GM21717 (cell line): ENCODE data around the gene ARHGAP44.

Experiments
- ATAC-seq: cut with Tn5 transposase; IDR thresholded peaks from one replicate; pipeline ENCODE4 v1.9.1; 2021; ENCODE audit warnings: mild to moderate bottlenecking, moderate library complexity; ENCODE audit not compliant: unreplicated experiment

The ARHGAP44 gene, protein sequence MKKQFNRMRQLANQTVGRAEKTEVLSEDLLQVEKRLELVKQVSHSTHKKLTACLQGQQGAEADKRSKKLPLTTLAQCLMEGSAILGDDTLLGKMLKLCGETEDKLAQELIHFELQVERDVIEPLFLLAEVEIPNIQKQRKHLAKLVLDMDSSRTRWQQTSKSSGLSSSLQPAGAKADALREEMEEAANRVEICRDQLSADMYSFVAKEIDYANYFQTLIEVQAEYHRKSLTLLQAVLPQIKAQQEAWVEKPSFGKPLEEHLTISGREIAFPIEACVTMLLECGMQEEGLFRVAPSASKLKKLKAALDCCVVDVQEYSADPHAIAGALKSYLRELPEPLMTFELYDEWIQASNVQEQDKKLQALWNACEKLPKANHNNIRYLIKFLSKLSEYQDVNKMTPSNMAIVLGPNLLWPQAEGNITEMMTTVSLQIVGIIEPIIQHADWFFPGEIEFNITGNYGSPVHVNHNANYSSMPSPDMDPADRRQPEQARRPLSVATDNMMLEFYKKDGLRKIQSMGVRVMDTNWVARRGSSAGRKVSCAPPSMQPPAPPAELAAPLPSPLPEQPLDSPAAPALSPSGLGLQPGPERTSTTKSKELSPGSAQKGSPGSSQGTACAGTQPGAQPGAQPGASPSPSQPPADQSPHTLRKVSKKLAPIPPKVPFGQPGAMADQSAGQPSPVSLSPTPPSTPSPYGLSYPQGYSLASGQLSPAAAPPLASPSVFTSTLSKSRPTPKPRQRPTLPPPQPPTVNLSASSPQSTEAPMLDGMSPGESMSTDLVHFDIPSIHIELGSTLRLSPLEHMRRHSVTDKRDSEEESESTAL

DNA sequence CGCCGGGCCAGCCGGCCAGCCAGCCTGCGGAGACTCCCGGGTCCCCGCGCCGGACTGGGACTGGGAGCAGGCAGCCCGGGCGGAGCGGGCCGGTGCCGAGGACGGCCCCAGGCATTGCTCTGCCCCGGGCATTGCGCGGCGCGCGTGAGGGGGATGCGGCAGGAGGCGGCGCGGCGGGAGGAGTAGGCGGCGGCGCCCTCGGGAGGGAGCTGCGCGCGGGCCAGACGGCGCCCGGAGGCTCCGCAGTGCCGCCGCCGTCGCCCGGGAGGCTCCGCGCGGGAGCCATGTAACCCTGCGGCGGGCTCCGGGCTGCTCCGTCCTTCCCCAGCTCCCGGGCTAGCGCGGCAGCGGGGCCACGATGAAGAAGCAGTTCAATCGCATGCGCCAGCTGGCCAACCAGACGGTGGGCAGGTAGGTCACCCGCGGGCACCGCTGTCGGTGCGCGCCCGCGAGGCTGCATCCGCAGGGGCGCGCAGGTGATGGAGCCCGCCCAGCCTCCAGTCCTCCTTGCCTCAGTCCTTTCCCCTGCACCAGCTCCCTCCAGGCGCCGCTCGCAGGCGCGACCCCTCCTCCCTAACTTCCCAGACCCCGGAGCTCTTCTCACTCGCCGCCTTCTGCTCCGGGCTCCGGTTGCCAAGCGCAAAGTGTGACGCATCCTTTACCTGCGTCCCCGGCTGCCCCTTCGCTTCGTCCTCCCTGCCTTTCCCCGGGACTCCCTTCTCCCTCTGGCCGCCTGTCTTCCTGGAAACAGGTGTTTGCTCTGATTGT lies at the start of gene ARHGAP44:
Gene ARHGAP44 (plus strand): TSS at position 18 of the 768 bp plus-strand sequence. CDS start 341 bp downstream, at position 359.
- ATAC-seq, result peak; percentile 66

DNA sequence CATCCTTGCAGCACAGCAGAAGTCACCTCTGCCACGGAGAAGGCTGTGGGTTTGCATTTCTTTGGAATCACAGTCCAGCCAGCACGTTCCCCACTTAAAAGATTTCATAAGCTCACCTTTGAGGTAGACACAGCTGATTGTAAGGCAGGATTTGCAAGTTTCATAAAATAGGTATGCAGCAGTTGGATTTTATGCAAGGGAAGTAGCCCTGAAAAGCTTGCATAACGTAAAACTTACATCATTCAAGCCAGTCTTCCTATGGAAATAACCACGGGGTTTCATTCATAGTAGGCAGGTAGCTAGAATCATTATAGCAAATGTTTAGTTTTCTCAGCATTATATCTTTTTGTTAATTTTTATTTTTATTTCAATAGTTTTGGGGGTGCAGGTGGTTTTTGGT lies 49.8 kb upstream of the ARHGAP44 start:
- ATAC-seq, result no peak

DNA sequence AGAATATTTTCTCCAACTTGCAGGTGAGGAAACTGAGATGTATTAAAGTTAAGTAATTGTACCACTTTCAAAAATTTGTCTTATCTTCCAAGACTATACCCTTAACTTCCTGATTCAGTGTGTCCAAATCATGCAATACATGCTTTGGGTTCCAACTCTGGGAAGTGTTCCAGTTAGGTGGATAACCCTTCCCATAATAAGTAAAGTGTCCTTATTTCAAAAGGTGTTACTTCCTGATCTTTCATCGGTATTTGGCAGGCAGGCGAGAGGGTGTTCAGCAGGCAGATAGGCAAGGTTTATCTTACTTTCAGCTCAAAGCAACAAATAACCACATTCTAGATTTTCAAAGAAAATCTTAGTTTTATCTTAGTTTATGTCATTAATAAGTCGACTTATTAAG lies 46.3 kb upstream of the ARHGAP44 start:
- ATAC-seq, result no peak

DNA sequence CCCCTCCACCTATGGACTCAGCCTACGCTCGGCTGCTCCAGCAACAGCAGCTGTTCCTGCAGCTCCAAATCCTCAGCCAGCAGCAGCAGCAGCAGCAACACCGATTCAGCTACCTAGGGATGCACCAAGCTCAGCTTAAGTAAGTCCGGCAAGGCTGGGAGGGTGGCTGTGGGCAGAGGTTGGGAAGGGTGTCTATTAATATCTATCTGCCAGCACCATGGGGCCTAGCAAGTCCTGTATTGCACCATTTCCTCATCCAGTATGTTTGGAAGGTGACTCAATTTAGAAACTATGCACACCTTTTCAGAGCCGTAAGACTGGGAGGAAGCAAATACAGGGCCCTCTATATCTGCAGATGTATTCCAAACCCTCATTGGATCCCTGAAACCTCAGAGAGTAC lies 45.0 kb upstream of the ARHGAP44 start:
- ATAC-seq, result no peak

DNA sequence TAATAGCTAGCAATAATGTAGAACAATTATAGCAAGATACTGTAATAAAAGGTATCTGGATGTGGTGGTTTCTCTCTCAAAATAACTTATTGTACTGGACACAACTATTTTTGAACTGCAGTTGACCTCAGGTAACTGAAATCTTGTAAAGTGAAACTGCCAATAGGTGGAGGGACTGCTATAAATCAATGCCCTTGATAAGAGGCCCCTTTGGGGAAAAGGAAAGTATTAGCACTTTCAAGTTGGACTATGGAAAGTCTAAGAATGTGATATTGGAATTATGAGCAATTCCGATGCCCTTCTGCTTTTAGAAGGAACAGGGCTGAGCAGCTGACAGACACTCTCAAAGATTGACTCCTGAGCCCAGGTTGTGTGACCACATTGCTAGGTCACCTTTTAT lies 44.5 kb upstream of the ARHGAP44 start:
- no peak for ATAC-seq

DNA sequence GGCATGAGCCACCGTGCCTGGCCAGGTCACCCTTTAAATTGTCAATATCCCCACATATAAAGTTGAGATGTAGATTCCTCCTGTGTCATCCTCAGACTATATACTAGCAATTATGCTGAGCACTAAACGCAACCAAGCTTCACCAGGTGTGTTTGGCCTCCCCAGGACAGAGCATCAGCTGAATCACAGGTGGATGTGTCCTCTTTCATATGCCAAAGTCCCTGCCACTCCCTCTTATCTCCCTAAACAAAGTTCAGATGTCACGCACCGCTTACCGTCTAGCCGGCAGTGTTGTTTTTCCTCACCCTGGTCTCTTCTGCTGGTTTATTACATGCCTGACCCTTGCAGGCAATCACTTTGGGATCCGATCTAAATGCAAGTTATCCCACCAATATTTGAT lies 43.8 kb upstream of the ARHGAP44 start:
- no peak for ATAC-seq

DNA sequence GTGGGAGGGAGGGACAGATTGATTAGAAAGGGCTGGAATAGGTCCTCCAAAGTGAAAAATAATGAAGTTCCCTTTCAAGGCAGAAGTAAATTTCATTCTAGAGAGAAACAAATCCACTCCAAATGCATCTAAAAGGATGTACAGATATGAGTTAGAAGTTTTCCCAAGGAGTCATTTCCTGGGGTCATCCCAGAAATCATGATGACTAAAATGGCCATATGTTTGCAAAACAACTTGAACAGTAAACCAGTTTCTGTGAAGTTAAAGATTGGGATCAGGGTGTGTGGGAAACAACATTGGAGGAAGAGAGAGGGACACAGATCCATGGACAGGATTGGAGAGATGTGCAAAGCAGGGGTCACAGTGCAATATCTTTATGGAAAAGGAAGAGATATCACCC lies 32.5 kb upstream of the ARHGAP44 start:
- ATAC-seq, result no peak

DNA sequence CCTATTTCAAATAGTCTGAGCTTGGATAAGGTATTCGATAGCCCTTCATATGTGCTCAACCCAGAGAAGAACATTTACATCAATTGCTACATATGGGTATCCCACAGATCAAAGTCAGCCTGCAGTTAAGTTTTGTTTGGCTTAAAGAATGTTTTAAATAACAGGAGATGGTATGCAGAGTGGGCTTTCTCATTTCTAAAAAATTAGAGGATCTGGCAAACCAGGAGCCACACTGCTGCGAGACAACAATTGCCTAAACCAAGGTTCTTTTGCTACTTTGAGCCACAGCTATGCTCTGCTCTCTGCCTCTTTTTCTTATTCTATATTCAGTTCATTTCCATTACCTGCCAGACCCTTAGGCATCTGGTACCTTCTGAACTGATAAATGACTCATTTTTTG lies 30.2 kb upstream of the ARHGAP44 start:
- ATAC-seq, result no peak

DNA sequence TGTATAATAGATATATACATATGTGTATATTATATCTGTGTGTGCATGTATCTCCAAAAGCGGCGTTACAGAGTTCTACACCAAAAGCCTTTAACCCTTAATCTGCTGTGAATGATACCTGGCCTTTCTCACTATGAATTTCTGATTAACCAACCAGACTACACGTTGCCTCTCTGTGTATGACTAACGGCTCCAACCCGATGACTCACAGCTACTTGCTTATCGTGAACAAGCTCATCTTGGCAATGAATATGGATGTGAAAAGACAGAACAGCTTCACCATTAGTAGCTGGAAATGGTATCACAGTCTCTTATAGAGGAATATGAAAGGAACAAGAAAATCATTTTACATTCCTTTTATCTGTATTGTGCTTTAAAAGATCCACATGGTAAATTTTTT lies 23.8 kb upstream of the ARHGAP44 start:
- no peak for ATAC-seq

DNA sequence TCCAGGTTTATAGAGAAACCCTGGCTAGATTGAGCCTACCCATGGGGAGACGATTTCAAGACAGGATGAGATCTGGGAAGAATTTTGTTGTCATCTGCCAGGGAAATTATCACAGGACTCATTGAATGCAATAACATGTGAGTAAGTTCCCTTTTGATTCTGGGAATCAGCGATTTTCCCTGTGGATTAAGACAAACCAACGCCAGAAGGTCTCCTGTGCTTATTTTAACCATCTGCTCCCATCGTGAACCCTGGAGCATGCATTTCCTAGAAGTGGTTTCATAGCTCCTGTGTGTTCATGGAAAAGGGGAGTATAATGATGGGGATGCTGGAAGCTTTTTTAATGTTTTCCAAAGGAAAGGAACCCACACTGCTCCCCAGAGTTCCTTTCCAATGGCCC lies 21.0 kb upstream of the ARHGAP44 start:
- ATAC-seq, result no peak

DNA sequence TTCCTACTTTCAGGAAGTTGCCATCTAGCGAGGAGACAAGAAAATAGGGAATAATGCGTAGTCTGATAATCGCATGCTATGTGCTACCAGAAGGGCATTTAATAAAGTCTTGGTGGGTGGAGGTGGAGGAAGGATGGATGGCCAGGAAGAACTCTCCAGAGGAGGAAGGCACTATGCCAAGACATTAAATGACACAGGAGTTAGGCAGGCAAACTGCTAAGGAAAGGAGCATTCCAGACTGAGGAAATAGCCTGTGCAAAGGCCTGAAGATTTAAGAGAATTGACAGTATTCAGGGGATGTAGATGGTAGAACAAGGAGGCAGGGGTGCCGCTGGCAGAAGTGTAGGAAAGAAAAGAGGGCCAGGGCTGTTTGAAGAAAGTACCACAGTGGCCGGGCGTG lies 19.3 kb upstream of the ARHGAP44 start:
- no peak for ATAC-seq

DNA sequence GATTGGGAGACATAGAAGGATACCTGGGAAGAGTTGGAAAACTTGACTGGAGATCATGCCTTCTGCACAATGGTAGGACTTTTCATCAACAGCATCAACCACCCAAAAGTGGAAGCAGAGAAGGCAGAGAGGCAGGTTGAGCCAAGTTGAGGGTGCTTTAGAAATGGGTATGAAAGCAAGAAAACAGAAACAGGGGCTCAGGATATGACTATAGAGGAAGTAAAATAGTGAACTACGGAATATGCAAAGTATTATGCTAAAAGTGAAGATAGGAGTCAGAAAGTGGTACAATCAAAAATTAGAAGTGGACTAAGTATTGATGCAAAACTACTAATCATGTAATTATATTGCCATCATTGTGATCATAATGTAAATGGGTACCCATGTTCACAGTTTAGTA lies 16.1 kb upstream of the ARHGAP44 start:
- ATAC-seq, result no peak

DNA sequence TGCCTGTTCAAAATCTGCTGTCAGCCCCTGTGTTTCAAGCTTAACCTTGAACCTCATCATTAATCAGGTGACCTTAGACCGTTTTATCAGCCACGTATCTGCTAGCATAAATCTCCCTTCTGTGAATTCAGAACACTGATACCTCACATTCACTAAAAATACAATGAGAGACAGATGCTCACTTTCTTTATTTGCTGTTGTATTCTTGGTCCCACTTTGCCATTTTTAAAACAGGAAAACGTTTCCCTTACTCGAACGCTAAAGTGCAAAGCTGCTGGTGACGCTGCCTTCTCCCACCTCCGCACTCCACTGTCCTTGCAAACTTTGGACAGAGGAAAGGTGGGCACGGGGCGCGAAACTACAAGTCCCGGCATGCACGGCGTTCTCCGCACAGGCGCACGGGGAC lies 220 bp upstream of the ARHGAP44 start:
- ATAC-seq, result peak; percentile 82

DNA sequence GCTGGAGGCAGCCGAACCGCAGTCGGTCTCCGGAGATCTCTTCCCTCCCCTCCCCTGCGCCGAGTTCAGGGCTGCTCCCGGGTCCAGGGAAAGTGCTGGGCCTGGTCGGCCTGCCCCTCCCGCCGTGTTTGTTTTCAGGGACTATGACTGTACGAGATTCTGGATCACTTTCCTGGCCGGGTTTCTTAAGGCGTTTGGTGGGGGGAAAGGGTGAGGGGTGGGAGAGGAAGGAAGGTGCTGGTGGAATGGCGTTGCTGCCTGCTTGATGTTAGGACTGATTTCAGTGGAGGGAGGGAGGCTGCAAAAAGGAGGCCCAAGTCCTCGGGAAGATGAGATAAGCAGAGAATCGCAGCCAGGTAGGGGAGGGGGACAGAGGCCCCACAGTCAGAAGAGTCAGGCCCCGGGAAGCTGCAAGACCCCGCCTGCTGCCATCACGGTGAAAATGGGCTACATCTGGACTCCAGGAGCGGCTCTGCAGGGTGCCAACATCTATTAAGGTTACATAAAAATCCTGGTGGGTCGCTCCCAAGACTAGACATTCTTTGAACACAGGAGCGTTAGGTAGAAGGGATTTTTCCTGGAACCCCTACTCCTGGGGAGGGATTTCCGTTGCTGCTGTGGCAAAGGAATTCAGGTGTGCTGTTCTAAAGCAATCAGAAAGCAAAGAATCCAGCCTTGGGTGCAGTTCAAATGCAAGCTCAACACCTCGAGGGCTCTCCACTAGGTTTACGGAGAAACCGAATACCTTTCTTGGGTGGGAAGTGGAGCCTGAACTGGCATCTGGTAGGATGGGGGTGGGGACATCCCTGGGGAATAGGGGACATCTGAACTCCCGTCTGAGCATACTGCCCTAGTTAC lies 1.2 kb downstream of the ARHGAP44 start:
- no peak for ATAC-seq

DNA sequence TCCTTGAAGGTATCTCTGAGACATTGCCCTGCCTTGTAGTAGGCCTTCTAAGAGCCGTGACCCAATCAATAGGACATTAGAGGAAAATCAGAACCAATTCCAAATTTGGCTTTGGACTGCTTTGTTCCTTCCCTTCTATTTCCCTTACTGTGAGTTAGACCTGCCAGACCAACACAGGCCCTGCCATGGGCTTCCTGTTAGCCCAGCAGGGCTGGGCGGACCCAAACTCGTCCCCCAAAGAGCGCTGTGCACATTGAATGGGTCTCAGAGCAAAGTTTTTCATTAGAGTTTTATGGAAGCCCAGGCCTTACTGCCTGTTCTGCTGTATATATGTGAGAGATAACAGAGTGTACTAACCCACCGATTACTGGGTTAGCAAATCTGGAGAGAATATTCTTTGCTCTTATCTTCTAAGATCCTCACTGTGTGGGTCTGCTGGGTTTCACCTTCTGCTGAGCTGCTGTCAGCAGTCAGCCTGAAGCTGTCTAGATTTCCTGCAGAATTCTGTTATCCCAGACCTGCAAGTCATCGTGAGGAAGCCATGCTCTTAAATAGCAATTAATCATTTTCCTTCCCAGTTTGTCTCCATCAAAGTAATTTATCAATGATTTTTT lies 5.7 kb downstream of the ARHGAP44 start:
- no peak for ATAC-seq

DNA sequence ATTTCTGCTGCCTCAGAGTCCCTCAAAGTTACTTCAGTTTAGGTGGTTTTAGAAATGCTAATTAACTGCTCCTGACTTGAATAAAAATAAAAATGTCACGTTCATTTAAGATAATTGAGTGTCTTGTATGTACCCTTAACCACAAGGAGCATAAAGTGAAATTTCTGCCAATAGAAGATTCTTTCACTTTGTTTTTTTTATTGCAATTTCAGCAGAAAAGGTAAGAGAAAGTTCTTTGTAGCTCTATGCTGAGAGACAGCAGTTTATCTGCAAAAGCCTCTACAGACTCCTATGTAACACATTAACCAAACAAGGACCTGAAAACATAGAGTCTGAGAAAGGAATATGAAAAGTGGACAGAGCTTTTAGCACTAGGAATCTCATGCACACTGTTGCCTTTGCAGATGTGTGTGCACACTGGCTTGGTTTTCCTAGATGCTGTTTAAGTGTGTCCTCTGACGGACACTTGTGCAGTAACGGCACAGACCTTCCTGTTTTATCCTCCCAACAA lies 11.6 kb downstream of the ARHGAP44 start:
- ATAC-seq, result no peak

DNA sequence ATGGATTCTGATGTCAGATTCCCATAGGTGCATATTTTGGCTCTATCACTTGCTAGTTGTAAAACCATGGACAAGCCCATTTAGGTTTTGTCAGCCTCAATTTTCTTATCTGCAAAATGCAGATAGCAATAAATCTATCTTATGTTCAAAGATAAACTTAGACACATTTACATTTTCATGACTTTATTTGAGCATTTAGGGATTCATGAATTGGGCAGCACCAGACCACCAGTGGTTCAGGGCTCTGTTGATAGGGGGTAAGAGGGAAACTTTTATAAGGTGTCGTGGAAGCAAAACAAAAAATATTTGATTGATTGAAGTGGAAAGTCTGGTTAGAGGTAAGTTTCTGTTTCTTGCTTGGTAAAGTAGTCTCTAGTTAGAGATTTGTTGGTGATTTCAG lies 17.3 kb downstream of the ARHGAP44 start:
- no peak for ATAC-seq

DNA sequence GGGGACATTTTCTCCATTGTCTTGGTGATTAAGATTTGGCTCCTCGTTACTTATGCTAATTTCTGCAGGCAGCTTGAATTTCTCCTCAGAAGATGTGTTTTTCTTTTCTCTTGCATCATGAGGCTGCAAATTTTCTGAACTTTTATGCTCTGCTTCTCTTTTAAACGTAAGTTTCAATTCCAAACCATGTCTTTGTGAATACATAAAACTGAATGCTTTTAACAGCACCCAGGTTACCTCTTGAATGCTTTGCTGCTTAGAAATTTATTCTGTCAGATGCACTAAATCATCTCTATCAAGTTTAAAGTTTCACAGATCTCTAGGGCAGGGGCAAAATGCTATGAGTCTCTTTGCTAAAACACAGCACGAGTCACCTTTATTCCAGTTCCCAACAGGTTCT lies 19.4 kb downstream of the ARHGAP44 start:
- ATAC-seq, result no peak

DNA sequence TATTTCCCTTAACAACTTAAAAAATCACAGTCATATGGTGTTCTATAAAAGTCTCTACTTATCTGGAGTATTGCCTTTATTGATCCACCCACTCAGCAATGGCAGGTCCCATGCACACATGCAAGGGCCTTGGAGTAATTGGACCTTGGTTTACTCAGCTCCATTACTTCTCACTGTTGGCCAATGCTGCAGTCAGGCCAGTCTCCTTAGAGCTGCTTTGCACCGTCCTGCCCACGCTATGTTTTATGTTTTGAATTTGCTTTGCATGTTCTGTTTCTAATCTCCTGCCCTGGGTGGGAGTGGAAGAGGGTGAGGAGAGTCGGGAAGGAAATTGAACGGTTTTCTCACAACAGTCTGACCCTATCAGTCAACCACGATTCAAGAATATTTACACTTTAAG lies 23.6 kb downstream of the ARHGAP44 start:
- no peak for ATAC-seq

DNA sequence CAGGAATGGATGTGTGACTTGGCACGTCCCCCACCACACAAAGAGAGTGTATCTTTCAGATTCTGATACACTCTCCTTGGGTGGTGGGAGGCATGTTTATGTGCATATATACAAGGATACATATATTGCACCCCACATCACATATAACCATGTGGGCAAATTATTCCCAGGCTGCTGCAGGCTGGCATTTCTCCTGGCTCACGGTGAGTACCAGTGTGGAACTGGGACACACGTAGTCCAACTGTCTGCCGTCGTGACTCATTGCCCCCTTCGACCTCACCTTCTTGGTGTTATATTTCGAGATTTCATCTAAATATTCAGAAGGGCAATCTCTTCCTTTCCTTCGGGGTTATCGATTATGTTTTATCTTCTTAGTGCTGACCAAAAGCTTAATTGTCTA lies 24.4 kb downstream of the ARHGAP44 start:
- no peak for ATAC-seq
